GM23248 (cell line): ENCODE results near the gene BRF1. TPM values are rescaled to one million over a fixed set of nuclear protein-coding genes. Genes with fewer than 3 reads are reported as not detected.
"Not testable (repeated sequence)": the region's sequence is repeated elsewhere in the genome, so short reads cannot be mapped to it uniquely, and the experiment has no call there.

Source experiments
- DNase-seq: peaks from one replicate; pipeline ENCODE4 v3.0.0-alpha.2; 2015
- H2AFZ ChIP-seq: fragments of 200-600 bp; sonication (generic); 2 replicates; pipeline ENCODE4 v1.6.1; 2016; ENCODE audit warnings: antibody characterized with exemption
- H3F3A ChIP-seq: fragments of 200-600 bp; sonication (generic); 2 replicates; pipeline ENCODE4 v1.6.1; 2016; ENCODE audit warnings: mild to moderate bottlenecking, antibody characterized with exemption, mixed run types; ENCODE audit not compliant: insufficient read depth
- H3K27ac ChIP-seq: fragments of 200-600 bp; sonication (generic); 2 replicates; pipeline ENCODE4 v1.5.1; 2016; ENCODE audit warnings: mild to moderate bottlenecking
- H3K27me3 ChIP-seq: fragments of 200-600 bp; sonication (generic); replicated peaks from 2 replicates; pipeline ENCODE4 v1.6.1; 2016; ENCODE audit warnings: mild to moderate bottlenecking; ENCODE audit not compliant: insufficient read depth
- H3K36me3 ChIP-seq: fragments of 200-600 bp; sonication (generic); 2 replicates; pipeline ENCODE4 v1.6.1; 2016; ENCODE audit warnings: low read depth, mild to moderate bottlenecking
- H3K4me1 ChIP-seq: fragments of 200-600 bp; sonication (generic); 2 replicates; pipeline ENCODE4 v1.6.1; 2016; ENCODE audit warnings: mild to moderate bottlenecking; ENCODE audit not compliant: insufficient read depth
- H3K4me2 ChIP-seq: fragments of 200-600 bp; sonication (generic); one replicate; pipeline ENCODE4 v1.6.1; 2016; ENCODE audit warnings: mild to moderate bottlenecking; ENCODE audit not compliant: unreplicated experiment
- H3K4me3 ChIP-seq: fragments of 200-600 bp; sonication (generic); 2 replicates; pipeline ENCODE4 v1.5.1; 2016; ENCODE audit warnings: mild to moderate bottlenecking
- H3K79me2 ChIP-seq: fragments of 200-600 bp; sonication (generic); 2 replicates; pipeline ENCODE4 v1.6.1; 2016; ENCODE audit warnings: mild to moderate bottlenecking; ENCODE audit not compliant: insufficient read depth
- H3K9ac ChIP-seq: fragments of 200-600 bp; sonication (generic); 2 replicates; pipeline ENCODE4 v1.6.1; 2016; ENCODE audit warnings: mild to moderate bottlenecking
- H3K9me2 ChIP-seq: fragments of 200-600 bp; sonication (generic); 2 replicates; pipeline ENCODE4 v1.6.1; 2016; ENCODE audit warnings: mixed run types, mild to moderate bottlenecking, moderate library complexity; ENCODE audit not compliant: insufficient read depth
- H3K9me3 ChIP-seq: fragments of 200-600 bp; sonication (generic); one replicate; pipeline ENCODE4 v1.6.1; 2017; ENCODE audit warnings: low read depth
- H4K20me1 ChIP-seq: fragments of 200-600 bp; sonication (generic); 2 replicates; pipeline ENCODE4 v1.6.0; 2016; ENCODE audit not compliant: insufficient read depth
- EZH2 ChIP-seq: fragments of 200-600 bp; sonication (generic); IDR thresholded peaks from 2 replicates; pipeline ENCODE4 v1.6.1; 2018; ENCODE audit warnings: antibody characterized with exemption, mild to moderate bottlenecking; ENCODE audit not compliant: insufficient read depth, poor library complexity, severe bottlenecking
- EZH2phosphoT487 ChIP-seq: fragments of 200-600 bp; sonication (generic); IDR thresholded peaks from 2 replicates; pipeline ENCODE4 v1.6.1; 2018; ENCODE audit warnings: antibody characterized with exemption, moderate library complexity, mild to moderate bottlenecking, low read depth; ENCODE audit not compliant: insufficient read depth
- WGBS, 2 experiments: methylation state at CpG; one replicate each; pipeline ENCODE4 v1.1.6; 2015 to 2017; ENCODE audit warnings: low lambda C conversion rate in 2 of 2, low coverage in 1 of 2; ENCODE audit errors: missing lambda C conversion rate in 2 of 2; 5-methylcytosine and 5-hydroxymethylcytosine counted together
- in situ Hi-C: fragments of 300-500 bp; cut with MboI; formaldehyde crosslinking; loops from 2 replicates; pipeline ENCODE4 v1.15.0; 2020
- polyA plus RNA-seq: library from polyadenylated mRNA; unstranded; fragments of >200 nt; fragmentation: Nextera tagmentation; extraction: Ambion mirVana; gene quantifications from 2 replicates; pipeline ENCODE4 v1.2.1, GENCODE V29; 2016
- total RNA-seq: library from RNA; depleted of rRNA; stranded (reverse); fragments of >200 nt; shearing (Covaris generic); gene quantifications from 2 replicates; pipeline ENCODE4 v1.2.3, GENCODE V29; 2014

The BRF1 gene
- total and polyA plus RNA-seq, 2 experiments from 2014 or later = 10.5 to 27.0 TPM

GRCh38 chr14:105301103-105301914 lies 508 bp upstream of the BRF1 start:
- Histone ChIP-seq H2AFZ (peak overlapping the region; percentile 77), H3F3A (no peaks in the 10 kb centered on the region), H3K27ac (peak overlapping the region; percentile 77), H3K79me2 (peaks cover 37% of the 10 kb centered on the region), H3K4me2 (peak overlapping the region; percentile 71), H4K20me1 (no peaks in the 10 kb centered on the region), H3K9me3 (no peaks in the 10 kb centered on the region), H3K9me2 (no peaks in the 10 kb centered on the region), H3K27me3 (no peaks in the 10 kb centered on the region), H3K4me1 (no peaks in the 10 kb centered on the region), H3K36me3 (no peaks in the 10 kb centered on the region), H3K9ac (peak overlapping the region; percentile 85), H3K4me3 (peak overlapping the region; percentile 73)
- in situ Hi-C loops = no loop called here
- TF ChIP-seq EZH2 = no peak
- TF ChIP-seq EZH2phosphoT487 = no peak
- 7 to 22% methylated on average over 17 to 57 of the region's 65 CpGs for WGBS, 2 experiments
- DNase-seq = peak; percentile 98

DNA sequence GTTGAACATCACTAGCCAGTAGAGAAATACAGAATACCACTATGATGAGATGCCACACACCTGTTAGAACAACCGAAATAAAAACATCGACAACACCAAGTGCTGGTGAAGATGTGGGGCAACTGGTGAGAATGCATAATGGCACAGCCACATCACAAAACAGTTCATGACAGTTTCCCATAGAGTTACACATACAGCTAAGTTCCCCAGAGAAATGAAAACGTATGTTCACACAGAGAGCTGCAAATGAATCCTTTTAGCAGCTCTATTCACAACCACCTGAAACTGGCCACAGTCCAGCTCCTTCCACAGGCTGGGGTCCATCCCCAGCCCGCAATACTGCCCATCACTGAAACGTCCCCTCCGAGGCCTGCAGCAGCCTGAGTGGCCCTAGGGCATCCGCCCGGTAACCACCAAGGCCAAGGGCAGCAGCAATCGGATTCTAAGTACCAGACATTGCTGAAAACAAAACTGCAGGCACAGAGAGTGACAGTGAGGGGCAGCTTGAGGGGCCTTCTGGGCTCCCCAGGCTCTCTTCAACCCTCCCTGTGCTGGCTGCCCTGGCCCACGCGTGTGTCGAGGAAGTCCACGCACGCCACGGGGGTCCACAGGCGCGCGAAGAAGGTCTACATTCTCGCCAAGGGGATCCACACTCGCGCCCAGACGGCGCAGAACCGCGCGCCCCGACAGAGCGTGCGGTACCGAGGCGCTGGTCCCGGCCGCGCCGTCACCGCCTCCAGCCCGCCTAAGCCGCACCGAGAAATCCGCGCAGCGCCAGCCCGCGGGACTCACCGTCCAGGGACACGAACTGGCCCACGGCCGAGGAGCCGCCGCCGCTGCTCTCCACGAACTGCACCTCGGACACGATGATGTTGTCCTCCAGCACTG lies 903 bp downstream of the BRF1 start:
- H3K9ac ChIP-seq = peak overlapping the region; percentile 85
- peak overlapping the region; percentile 77 for H3K27ac ChIP-seq
- peak overlapping the region; percentile 73 for H3K4me3 ChIP-seq
- peak; percentile 71 for DNase-seq
- in situ Hi-C loops = no loop called here
- 5 to 8% methylated on average over 49 to 54 of the region's 54 CpGs for WGBS, 2 experiments
- no peaks in the 10 kb centered on the region for H3K27me3 ChIP-seq
- H3K4me2 ChIP-seq = peak overlapping the region; percentile 71
- H2AFZ ChIP-seq = peak overlapping the region; percentile 77
- no peaks in the 10 kb centered on the region for H3K36me3 ChIP-seq
- TF ChIP-seq EZH2 (no peak), EZH2phosphoT487 (no peak)
- H3K9me3 ChIP-seq = no peaks in the 10 kb centered on the region
- H3F3A ChIP-seq = no peaks in the 10 kb centered on the region
- H3K79me2 ChIP-seq = peaks cover 51% of the 10 kb centered on the region
- H4K20me1 ChIP-seq = no peaks in the 10 kb centered on the region; the same call in 1 of the 2 replicates
- no peaks in the 10 kb centered on the region for H3K9me2 ChIP-seq
- H3K4me1 ChIP-seq = no peaks in the 10 kb centered on the region

DNA sequence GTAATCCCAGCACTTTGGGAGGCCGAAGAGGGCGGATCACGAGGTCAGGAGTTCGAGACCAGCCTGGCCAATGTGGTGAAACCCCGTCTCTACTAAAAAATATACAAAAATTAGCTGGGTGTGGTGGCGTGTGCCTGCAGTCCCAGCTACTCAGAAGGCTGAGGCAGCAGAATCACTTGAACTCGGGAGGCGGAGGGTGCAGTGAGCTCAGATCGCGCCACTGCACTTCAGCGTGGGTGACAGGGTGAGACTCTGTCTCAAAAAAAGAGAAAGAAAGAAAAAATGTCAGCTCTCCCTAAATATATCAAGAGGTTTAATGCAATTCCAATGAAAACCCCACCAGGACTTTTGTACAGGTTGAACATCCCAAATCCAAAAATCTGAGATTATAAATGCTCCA lies 3.5 kb downstream of the BRF1 start:
- H4K20me1 ChIP-seq, DNase-seq, H2AFZ ChIP-seq, H3K27ac ChIP-seq, H3K9me3 ChIP-seq, H3F3A ChIP-seq, H3K27me3 ChIP-seq, H3K9ac ChIP-seq, H3K4me1 ChIP-seq, H3K4me2 ChIP-seq, in situ Hi-C loops, H3K4me3 ChIP-seq, H3K36me3 ChIP-seq, H3K9me2 ChIP-seq: not testable (repeated sequence)
- peaks cover 77% of the 10 kb centered on the region for H3K79me2 ChIP-seq
- whole genome bisulfite sequencing, 2 experiments = 92 to 98% methylated on average over 11 of the region's 11 CpGs

- Histone ChIP-seq H3K27ac (0 out of 2 replicates have a peak overlapping the region, but pooled peaks have one; percentile 3), H4K20me1 (peaks cover 9% of the 10 kb centered on the region; the same call in 1 of the 2 replicates), H3K9me2 (no peaks in the 10 kb centered on the region), H3K36me3 (no peaks in the 10 kb centered on the region), H3F3A (no peaks in the 10 kb centered on the region), H3K4me1 (no peaks in the 10 kb centered on the region), H3K4me2 (no peak overlapping the region), H3K27me3 (no peaks in the 10 kb centered on the region), H2AFZ (no peak overlapping the region), H3K4me3 (no peak overlapping the region), H3K79me2 (peaks cover 100% of the 10 kb centered on the region), H3K9ac (no peak overlapping the region), H3K9me3 (no peaks in the 10 kb centered on the region)
- WGBS, 2 experiments = 61 to 67% methylated on average over 15 of the region's 15 CpGs
- in situ Hi-C loops = no loop called here
- no peak for TF ChIP-seq EZH2
- TF ChIP-seq EZH2phosphoT487 = no peak
- DNase-seq = peak; percentile 63
Observed at GRCh38 chr14:105294142-105294597, 6.6 kb downstream of the BRF1 start.
